ENCODE data around the gene FGF23.

FGF23 gene

DNA sequence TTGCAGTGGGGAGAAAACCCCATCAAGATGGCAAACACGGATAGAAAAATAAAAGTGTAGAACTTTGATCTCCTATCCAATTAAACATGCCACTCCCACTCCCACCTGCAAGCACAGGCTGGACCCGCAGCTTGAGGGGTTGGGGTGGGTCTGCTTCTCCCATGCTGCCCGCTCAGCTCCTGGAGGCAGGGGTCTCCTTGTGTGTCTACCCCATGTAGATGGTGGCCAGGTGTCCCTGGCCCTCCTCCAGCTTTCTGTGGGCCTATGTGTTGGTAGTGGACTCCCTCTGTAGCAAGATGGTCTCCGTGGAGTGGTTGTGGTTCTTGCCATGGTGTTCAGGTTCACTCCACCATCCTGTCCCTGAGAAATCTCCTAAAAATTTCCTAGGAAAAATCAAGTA, 23.5 kb upstream of the FGF23 start:
- H3K4me2 ChIP-seq (ENCODE audit: insufficient read depth, low read length): no peak overlapping the region
- H4K20me1 ChIP-seq (ENCODE audit: insufficient read depth, low read length): no peaks in the 10 kb centered on the region
- no peak for ATAC-seq (ENCODE audit: insufficient read depth, low read depth)
- no peaks in the 10 kb centered on the region for H3K9me3 ChIP-seq (ENCODE audit: insufficient read depth, low read length, severe bottlenecking)
- peaks cover 9% of the 10 kb centered on the region for H3K27me3 ChIP-seq (ENCODE audit: insufficient read depth, low read length, poor library complexity)
- no peaks in the 10 kb centered on the region for H3K79me2 ChIP-seq (ENCODE audit: insufficient read depth, low read length)
- H3K9ac ChIP-seq (ENCODE audit: low read depth, low read length): no peak overlapping the region
- H2AFZ ChIP-seq (ENCODE audit: low read depth, low read length): no peak overlapping the region
- DNase-seq: no peak
- H3K36me3 ChIP-seq (ENCODE audit: insufficient read depth, low read length): no peaks in the 10 kb centered on the region
- no peak for TF ChIP-seq EZH2 (IDR thresholded peaks at IDR 0.05; ENCODE audit: borderline replicate concordance, low read depth, low read length, severe bottlenecking)
- no peak for TF ChIP-seq CTCF (IDR thresholded peaks at IDR 0.05; ENCODE audit: borderline replicate concordance, extremely low read depth, low read length, poor library complexity, severe bottlenecking)
- H3K4me1 ChIP-seq (ENCODE audit: insufficient read depth, low read length): no peaks in the 10 kb centered on the region
- no peak overlapping the region for H3K27ac ChIP-seq (ENCODE audit: low read length)
- H3K4me3 ChIP-seq (ENCODE audit: low read depth in 1 of 2, low read length in 2 of 2): no peak overlapping the region

GRCh38 chr12:4401117-4401516, 21.6 kb upstream of the FGF23 start:
- Histone ChIP-seq H3K4me3 (ENCODE audit: low read depth in 1 of 2, low read length in 2 of 2) (no peak overlapping the region), H3K4me1 (ENCODE audit: insufficient read depth, low read length) (no peaks in the 10 kb centered on the region), H3K36me3 (ENCODE audit: insufficient read depth, low read length) (no peaks in the 10 kb centered on the region), H4K20me1 (ENCODE audit: insufficient read depth, low read length) (no peaks in the 10 kb centered on the region), H3K27ac (ENCODE audit: low read length) (no peak overlapping the region), H3K4me2 (ENCODE audit: insufficient read depth, low read length) (no peak overlapping the region), H3K27me3 (ENCODE audit: insufficient read depth, low read length, poor library complexity) (peaks cover 13% of the 10 kb centered on the region), H3K9me3 (ENCODE audit: insufficient read depth, low read length, severe bottlenecking) (no peaks in the 10 kb centered on the region), H2AFZ (ENCODE audit: low read depth, low read length) (no peak overlapping the region), H3K9ac (ENCODE audit: low read depth, low read length) (no peak overlapping the region), H3K79me2 (ENCODE audit: insufficient read depth, low read length) (no peaks in the 10 kb centered on the region)
- DNase-seq (no peak), ATAC-seq (ENCODE audit: insufficient read depth, low read depth) (no peak)
- no peak for TF ChIP-seq EZH2 (IDR thresholded peaks at IDR 0.05; ENCODE audit: borderline replicate concordance, low read depth, low read length, severe bottlenecking)
- TF ChIP-seq CTCF (IDR thresholded peaks at IDR 0.05; ENCODE audit: borderline replicate concordance, extremely low read depth, low read length, poor library complexity, severe bottlenecking): no peak

GRCh38 chr12:4395818-4396217, 16.3 kb upstream of the FGF23 start:
- H3K27ac ChIP-seq (ENCODE audit: low read length): no peak overlapping the region
- no peak for ATAC-seq (ENCODE audit: insufficient read depth, low read depth)
- no peaks in the 10 kb centered on the region for H3K36me3 ChIP-seq (ENCODE audit: insufficient read depth, low read length)
- no peak for DNase-seq
- no peaks in the 10 kb centered on the region for H4K20me1 ChIP-seq (ENCODE audit: insufficient read depth, low read length)
- no peak overlapping the region for H3K9ac ChIP-seq (ENCODE audit: low read depth, low read length)
- H2AFZ ChIP-seq (ENCODE audit: low read depth, low read length): no peak overlapping the region
- no peak overlapping the region for H3K4me3 ChIP-seq (ENCODE audit: low read depth in 1 of 2, low read length in 2 of 2)
- TF ChIP-seq CTCF (IDR thresholded peaks at IDR 0.05; ENCODE audit: borderline replicate concordance, extremely low read depth, low read length, poor library complexity, severe bottlenecking) (no peak), EZH2 (IDR thresholded peaks at IDR 0.05; ENCODE audit: borderline replicate concordance, low read depth, low read length, severe bottlenecking) (no peak)
- no peaks in the 10 kb centered on the region for H3K9me3 ChIP-seq (ENCODE audit: insufficient read depth, low read length, severe bottlenecking)
- no peaks in the 10 kb centered on the region for H3K4me1 ChIP-seq (ENCODE audit: insufficient read depth, low read length)
- peaks cover 8% of the 10 kb centered on the region for H3K27me3 ChIP-seq (ENCODE audit: insufficient read depth, low read length, poor library complexity)
- H3K79me2 ChIP-seq (ENCODE audit: insufficient read depth, low read length): no peaks in the 10 kb centered on the region
- H3K4me2 ChIP-seq (ENCODE audit: insufficient read depth, low read length): no peak overlapping the region

GRCh38 chr12:4393211-4393610, 13.7 kb upstream of the FGF23 start:
- DNase-seq: no peak
- no peak for ATAC-seq (ENCODE audit: insufficient read depth, low read depth)
- no peaks in the 10 kb centered on the region for H3K9me3 ChIP-seq (ENCODE audit: insufficient read depth, low read length, severe bottlenecking)
- no peak for TF ChIP-seq CTCF (IDR thresholded peaks at IDR 0.05; ENCODE audit: borderline replicate concordance, extremely low read depth, low read length, poor library complexity, severe bottlenecking)
- H4K20me1 ChIP-seq (ENCODE audit: insufficient read depth, low read length): no peaks in the 10 kb centered on the region
- no peak overlapping the region for H3K4me3 ChIP-seq (ENCODE audit: low read depth in 1 of 2, low read length in 2 of 2)
- H3K9ac ChIP-seq (ENCODE audit: low read depth, low read length): no peak overlapping the region
- H3K4me1 ChIP-seq (ENCODE audit: insufficient read depth, low read length): no peaks in the 10 kb centered on the region
- H2AFZ ChIP-seq (ENCODE audit: low read depth, low read length): no peak overlapping the region
- H3K27me3 ChIP-seq (ENCODE audit: insufficient read depth, low read length, poor library complexity): peaks cover 8% of the 10 kb centered on the region
- H3K79me2 ChIP-seq (ENCODE audit: insufficient read depth, low read length): no peaks in the 10 kb centered on the region
- H3K4me2 ChIP-seq (ENCODE audit: insufficient read depth, low read length): no peak overlapping the region
- no peaks in the 10 kb centered on the region for H3K36me3 ChIP-seq (ENCODE audit: insufficient read depth, low read length)
- H3K27ac ChIP-seq (ENCODE audit: low read length): no peak overlapping the region
